ENCODE data around the gene ITIH4. TPM values are rescaled to one million over a fixed set of nuclear protein-coding genes. Genes with fewer than 3 reads are reported as not detected.

Gene ITIH4
- total and polyA plus RNA-seq, 9 of the 15 experiments (the other 6 are each of a cell fraction or from before 2014, with no cell fraction given): 0.09 to 0.62 (median 0.20) TPM; not detected in 6

DNA sequence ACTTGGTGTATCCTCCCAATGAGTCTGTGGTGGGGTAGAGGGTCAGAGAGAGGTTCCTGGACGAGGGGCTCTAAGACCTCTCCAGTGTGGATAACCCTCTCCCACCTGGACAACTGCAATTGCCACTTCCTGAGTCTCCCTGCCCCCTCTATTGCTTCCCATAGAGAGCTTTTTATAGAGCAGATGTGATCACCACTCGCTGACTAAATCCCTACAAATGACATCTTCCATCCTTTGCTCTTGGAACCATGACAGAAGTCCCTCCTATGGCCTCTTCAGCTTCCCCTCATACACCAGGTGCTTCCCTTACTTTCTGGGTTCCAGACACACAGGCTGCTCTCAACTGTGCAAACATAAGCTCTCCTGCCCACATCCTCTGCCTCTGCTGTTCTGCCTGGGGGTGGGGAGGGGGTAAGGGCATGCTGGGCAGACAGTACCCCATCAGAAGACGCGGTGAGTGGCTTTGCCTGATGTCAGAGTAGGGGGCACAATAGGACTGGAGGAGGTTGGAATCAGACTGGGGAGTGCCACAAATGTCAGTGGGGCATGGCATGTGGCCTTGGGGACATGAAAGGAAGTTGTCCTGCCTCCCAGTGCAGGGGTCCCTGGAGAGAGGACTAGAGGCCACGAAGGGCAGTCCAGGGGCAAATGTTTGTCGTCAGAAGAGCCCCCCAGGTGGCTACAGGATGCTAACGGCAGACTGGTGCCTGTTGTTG, 20.7 kb downstream of the ITIH4 start (continued):
- TF ChIP-seq, protein P1, sequence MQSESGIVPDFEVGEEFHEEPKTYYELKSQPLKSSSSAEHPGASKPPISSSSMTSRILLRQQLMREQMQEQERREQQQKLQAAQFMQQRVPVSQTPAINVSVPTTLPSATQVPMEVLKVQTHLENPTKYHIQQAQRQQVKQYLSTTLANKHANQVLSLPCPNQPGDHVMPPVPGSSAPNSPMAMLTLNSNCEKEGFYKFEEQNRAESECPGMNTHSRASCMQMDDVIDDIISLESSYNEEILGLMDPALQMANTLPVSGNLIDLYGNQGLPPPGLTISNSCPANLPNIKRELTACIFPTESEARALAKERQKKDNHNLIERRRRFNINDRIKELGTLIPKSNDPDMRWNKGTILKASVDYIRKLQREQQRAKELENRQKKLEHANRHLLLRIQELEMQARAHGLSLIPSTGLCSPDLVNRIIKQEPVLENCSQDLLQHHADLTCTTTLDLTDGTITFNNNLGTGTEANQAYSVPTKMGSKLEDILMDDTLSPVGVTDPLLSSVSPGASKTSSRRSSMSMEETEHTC (IDR thresholded peaks at IDR 0.05): no peak
- no peak for TF ChIP-seq NEUROD1 (IDR thresholded peaks at IDR 0.05; ENCODE audit: borderline replicate concordance, low read depth, low read length, partially characterized antibody)
- no peak for TF ChIP-seq ZZZ3 (IDR thresholded peaks at IDR 0.05)

DNA sequence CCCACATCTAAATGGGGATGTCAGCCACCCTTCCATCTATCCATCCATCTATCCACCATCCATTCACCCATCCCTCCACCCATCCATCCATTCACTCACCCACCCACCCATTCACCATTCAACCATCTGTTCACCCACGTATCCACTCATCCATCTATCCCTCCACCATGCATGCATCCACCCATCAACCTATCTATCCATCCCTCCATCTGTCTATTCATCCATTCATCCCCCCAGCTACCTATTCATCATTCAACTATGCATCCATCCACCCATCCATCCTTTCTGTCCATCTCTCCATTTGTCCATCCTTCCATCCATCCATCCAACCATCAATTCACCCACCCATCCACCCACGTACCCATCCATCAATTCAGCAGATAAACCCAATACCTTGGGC, 21.3 kb downstream of the ITIH4 start:
- Histone ChIP-seq H3K36me3 (ENCODE audit: control insufficient read depth, insufficient read depth, low read length) (no peaks in the 10 kb centered on the region), H3K27me3 (ENCODE audit: control insufficient read depth in 2 of 2, insufficient read depth in 2 of 2, low read length in 2 of 2) (peaks cover 0 to 30% of the 10 kb centered on the region in 2 experiments; a peak in 3 of 5 replicates), H3K9ac (ENCODE audit: insufficient read depth in 1 of 2, low read depth in 2 of 2, low read length in 2 of 2) (no peak overlapping the region), H2AFZ (ENCODE audit: low read depth, low read length) (no peak overlapping the region), H3K4me1 (replicated peaks in 1 of 2; ENCODE audit: control insufficient read depth in 2 of 2, insufficient read depth in 2 of 2, low read length in 2 of 2) (no peaks in the 10 kb centered on the region), H3K9me3 (replicated peaks; ENCODE audit: control insufficient read depth, insufficient read depth, low read depth, low read length) (no peaks in the 10 kb centered on the region), H3K4me3 (no peak overlapping the region), H3K9me1 (ENCODE audit: control insufficient read depth, insufficient read depth, low read length) (no peaks in the 10 kb centered on the region), H3K27ac (ENCODE audit: extremely low read depth, low read depth, low read length) (no peak overlapping the region), H3K79me2 (ENCODE audit: control insufficient read depth, insufficient read depth, low read length) (no peaks in the 10 kb centered on the region), H3K4me2 (ENCODE audit: insufficient read depth, low read length) (no peak overlapping the region), H4K20me1 (replicated peaks; ENCODE audit: control insufficient read depth, insufficient read depth, low read length) (no peaks in the 10 kb centered on the region)
- ChIA-PET CTCF (ENCODE audit: low intra/inter-chr PET ratio) (no interaction called here), POLR2A (interaction anchor here (0.7 kb wide), 1 partner anchor 11 kb away, joined by 3 read pairs; no protein-coding TSS in a partner anchor)
- no peak for FAIRE-seq
- intact Hi-C loops (cut with micrococcal nuclease): no loop called here
- in situ Hi-C loops (cut with MboI): no loop called here
- no TSS peak for BruUV-seq (replicated peaks)
- DNase-seq (ENCODE audit: extremely low read depth in 1 of 4, low spot score in 3 of 4): no peak
- no peak for ATAC-seq
- 0% methylated on average over 1 of the region's 2 CpGs for WGBS (ENCODE audit: insufficient coverage, low coverage, missing lambda C conversion rate)
- TF ChIP-seq CBX3 (IDR thresholded peaks at IDR 0.05; ENCODE audit: borderline replicate concordance in 1 of 2, low read length in 2 of 2) (no peak), TAF7 (tag; IDR thresholded peaks at IDR 0.05) (no peak), ZMIZ1 (IDR thresholded peaks at IDR 0.05; ENCODE audit: low read depth in 2 of 2, low read length in 2 of 2) (no peak), GABPB2 (CRISPR knock-in tag; conservative IDR thresholded peaks at IDR 0.05) (no peak), EZH2 (IDR thresholded peaks at IDR 0.05; ENCODE audit: borderline replicate concordance, low read depth, low read length) (no peak), MLLT1 (IDR thresholded peaks at IDR 0.05) (no peak), NFIC (IDR thresholded peaks at IDR 0.05) (no peak), GTF2A2 (tag; IDR thresholded peaks at IDR 0.05) (no peak), HSF4 (CRISPR knock-in tag; IDR thresholded peaks at IDR 0.05; ENCODE audit: borderline replicate concordance) (no peak)

Data from K562 (cell line).